ENCODE results near the gene GNA12.

- TF ChIP-seq CTCF (IDR thresholded peaks at IDR 0.05), result no peak
- TF ChIP-seq POLR2A (IDR thresholded peaks at IDR 0.05), result no peak
Measured at GRCh38 chr7:2880874-2881533, 36.9 kb upstream of the GNA12 start.

Data from vagina (tissue), 2 donors.